Measurements from ENCODE around the gene CADM1.

DNA sequence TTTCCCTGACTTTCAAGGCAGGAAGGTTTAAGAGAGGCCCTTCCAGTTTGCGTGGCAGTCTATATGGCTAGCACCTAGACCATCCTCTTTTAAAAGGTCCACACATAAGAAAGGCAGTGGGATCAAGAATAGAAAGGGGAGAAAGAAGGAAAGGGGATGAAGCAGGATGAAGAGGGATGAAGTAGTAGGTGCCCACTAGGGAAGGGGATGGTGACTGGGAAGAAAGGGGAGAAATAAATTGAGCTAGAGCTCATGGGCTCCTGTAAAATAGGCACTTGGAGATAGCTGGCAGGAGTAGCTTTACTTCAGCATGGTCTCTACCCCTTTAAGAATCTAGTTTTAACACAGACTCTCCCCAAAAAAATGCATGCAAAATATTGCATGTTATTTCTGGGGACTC lies 41.5 kb downstream of the CADM1 start:
- TF ChIP-seq POLR2A (IDR thresholded peaks at IDR 0.05; ENCODE audit: low read depth, low read length): no peak
- TF ChIP-seq EZH2 (IDR thresholded peaks at IDR 0.05; ENCODE audit: borderline replicate concordance, low read depth, low read length, severe bottlenecking): no peak
- TF ChIP-seq, protein P1, sequence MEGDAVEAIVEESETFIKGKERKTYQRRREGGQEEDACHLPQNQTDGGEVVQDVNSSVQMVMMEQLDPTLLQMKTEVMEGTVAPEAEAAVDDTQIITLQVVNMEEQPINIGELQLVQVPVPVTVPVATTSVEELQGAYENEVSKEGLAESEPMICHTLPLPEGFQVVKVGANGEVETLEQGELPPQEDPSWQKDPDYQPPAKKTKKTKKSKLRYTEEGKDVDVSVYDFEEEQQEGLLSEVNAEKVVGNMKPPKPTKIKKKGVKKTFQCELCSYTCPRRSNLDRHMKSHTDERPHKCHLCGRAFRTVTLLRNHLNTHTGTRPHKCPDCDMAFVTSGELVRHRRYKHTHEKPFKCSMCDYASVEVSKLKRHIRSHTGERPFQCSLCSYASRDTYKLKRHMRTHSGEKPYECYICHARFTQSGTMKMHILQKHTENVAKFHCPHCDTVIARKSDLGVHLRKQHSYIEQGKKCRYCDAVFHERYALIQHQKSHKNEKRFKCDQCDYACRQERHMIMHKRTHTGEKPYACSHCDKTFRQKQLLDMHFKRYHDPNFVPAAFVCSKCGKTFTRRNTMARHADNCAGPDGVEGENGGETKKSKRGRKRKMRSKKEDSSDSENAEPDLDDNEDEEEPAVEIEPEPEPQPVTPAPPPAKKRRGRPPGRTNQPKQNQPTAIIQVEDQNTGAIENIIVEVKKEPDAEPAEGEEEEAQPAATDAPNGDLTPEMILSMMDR (IDR thresholded peaks at IDR 0.05; ENCODE audit: extremely low read depth in 1 of 2, insufficient read depth in 1 of 2, low read depth in 1 of 2, low read length in 2 of 2): no peak
- TF ChIP-seq POLR2AphosphoS5 (IDR thresholded peaks at IDR 0.05; ENCODE audit: insufficient read depth, low read depth, low read length): no peak
- TF ChIP-seq, protein P2, sequence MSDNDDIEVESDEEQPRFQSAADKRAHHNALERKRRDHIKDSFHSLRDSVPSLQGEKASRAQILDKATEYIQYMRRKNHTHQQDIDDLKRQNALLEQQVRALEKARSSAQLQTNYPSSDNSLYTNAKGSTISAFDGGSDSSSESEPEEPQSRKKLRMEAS (IDR thresholded peaks at IDR 0.05; ENCODE audit: insufficient read depth, insufficient read length): no peak
- TF ChIP-seq JUN (IDR thresholded peaks at IDR 0.05; ENCODE audit: borderline replicate concordance, insufficient read depth, insufficient read length, low read depth): no peak
- no peak for TF ChIP-seq FOS (IDR thresholded peaks at IDR 0.05; ENCODE audit: borderline replicate concordance, insufficient read depth, low read length)
